GM21423 (cell line): Measurements from ENCODE around the gene DERA.
A peak's percentile ranks its signal among the peaks of the same experiment; 100 is the strongest.
"Not testable (repeated sequence)": the region's sequence is repeated elsewhere in the genome, so short reads cannot be mapped to it uniquely, and the experiment has no call there.

ENCODE experiments used
- ATAC-seq: cut with Tn5 transposase; IDR thresholded peaks from one replicate; pipeline ENCODE4 v1.9.1; 2021; ENCODE audit warnings: mild to moderate bottlenecking, moderate library complexity; ENCODE audit not compliant: unreplicated experiment

The DERA gene

GRCh38 chr12:16057351-16057751, 146.2 kb downstream of the DERA start:
- not testable (repeated sequence) for ATAC-seq

GRCh38 chr12:16062611-16063010, 151.5 kb downstream of the DERA start:
- ATAC-seq = no peak

GRCh38 chr12:16063726-16064125, 152.6 kb downstream of the DERA start:
- ATAC-seq = no peak

GRCh38 chr12:16070113-16070512, 159.0 kb downstream of the DERA start:
- ATAC-seq = no peak

GRCh38 chr12:16072678-16073077, 161.5 kb downstream of the DERA start:
- ATAC-seq = no peak

GRCh38 chr12:16074894-16075293, 163.8 kb downstream of the DERA start:
- no peak for ATAC-seq

- ATAC-seq = no peak
Observed at GRCh38 chr12:16075887-16076286, 164.8 kb downstream of the DERA start.

- ATAC-seq = peak; percentile 85
Observed at GRCh38 chr12:16076557-16076956, 165.4 kb downstream of the DERA start.

GRCh38 chr12:16076970-16077522, 165.9 kb downstream of the DERA start:
- ATAC-seq = peak; percentile 57

GRCh38 chr12:16086462-16086861, 175.3 kb downstream of the DERA start:
- no peak for ATAC-seq

GRCh38 chr12:16086942-16087341, 175.8 kb downstream of the DERA start:
- ATAC-seq = no peak
